Cardiac muscle cell (in vitro differentiated cells and primary cell): Measurements from ENCODE around the gene PIAS1. TPM values are rescaled to one million over a fixed set of nuclear protein-coding genes. Genes with fewer than 3 reads are reported as not detected.

Experiments
- DNase-seq, 2 donors: peaks; one replicate each; pipeline versions ENCODE4 v3.0.0 to v3.0.0-alpha.2; 2010 to 2017; ENCODE audit warnings: low read depth in 1 of 2, low spot score in 1 of 2
- H3K27ac ChIP-seq: fragments of 200-600 bp; sonication (generic); 2 replicates; pipeline ENCODE4 v1.5.1; 2016
- H3K27me3 ChIP-seq: fragments of 200-600 bp; sonication (generic); 2 replicates; pipeline ENCODE4 v1.6.0; 2016; ENCODE audit warnings: control low read depth
- H3K36me3 ChIP-seq: fragments of 200-600 bp; sonication (generic); 2 replicates; pipeline ENCODE4 v1.5.1; 2016; ENCODE audit warnings: control low read depth
- H3K4me1 ChIP-seq: fragments of 200-600 bp; sonication (generic); 2 replicates; pipeline ENCODE4 v1.8.1; 2017; ENCODE audit warnings: low read depth, mild to moderate bottlenecking, mixed run types
- H3K4me3 ChIP-seq: fragments of 200-600 bp; sonication (generic); 2 replicates; pipeline ENCODE4 v1.5.1; 2016; ENCODE audit warnings: mild to moderate bottlenecking
- H3K9me3 ChIP-seq: fragments of 200-600 bp; sonication (generic); 2 replicates; pipeline ENCODE4 v1.5.1; 2017; ENCODE audit warnings: low read depth, mild to moderate bottlenecking, control low read depth
- CTCF ChIP-seq: IDR thresholded peaks from 2 replicates; pipeline ENCODE4 v1.5.1; 2012; ENCODE audit warnings: low read depth, mild to moderate bottlenecking, low read length
- polyA plus RNA-seq: library from polyadenylated mRNA; unstranded; fragments of >200 nt; fragmentation: Nextera tagmentation; extraction: Ambion mirVana; gene quantifications from 2 replicates; pipeline ENCODE4 v1.2.1, GENCODE V29; 2016
- total RNA-seq: library from RNA; depleted of rRNA; stranded (reverse); fragments of >200 nt; gene quantifications from 2 replicates; pipeline ENCODE4 v1.2.3, GENCODE V29; 2016

PIAS1 gene
- total and polyA plus RNA-seq, 2 experiments from 2014 or later = 29.0 to 44.3 TPM

DNA sequence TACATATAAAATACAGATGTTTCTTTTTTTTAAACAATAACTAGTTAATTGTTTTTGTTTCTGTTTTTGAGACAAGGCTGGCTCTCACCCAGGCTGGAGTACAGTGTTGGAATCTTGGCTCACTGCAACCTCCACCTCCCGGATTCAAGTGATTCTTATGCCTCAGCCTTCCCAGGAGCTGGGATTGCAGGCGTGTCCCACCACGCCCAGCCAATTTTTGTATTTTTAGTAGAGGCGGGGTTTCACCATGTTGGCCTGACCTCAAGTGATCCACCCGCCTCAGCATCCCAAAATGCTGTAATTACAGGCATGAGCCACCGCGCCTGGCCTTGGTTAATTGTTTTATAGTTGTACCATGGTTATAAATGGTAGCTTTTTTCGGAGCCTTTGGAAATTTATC is 72.3 kb downstream of the PIAS1 start:
- Histone ChIP-seq H3K4me3 (no peak overlapping the region), H3K36me3 (no peaks in the 10 kb centered on the region), H3K27ac (no peak overlapping the region), H3K4me1 (peaks cover 4% of the 10 kb centered on the region), H3K27me3 (no peaks in the 10 kb centered on the region), H3K9me3 (no peaks in the 10 kb centered on the region)
- no peak for DNase-seq
- TF ChIP-seq CTCF = no peak

DNA sequence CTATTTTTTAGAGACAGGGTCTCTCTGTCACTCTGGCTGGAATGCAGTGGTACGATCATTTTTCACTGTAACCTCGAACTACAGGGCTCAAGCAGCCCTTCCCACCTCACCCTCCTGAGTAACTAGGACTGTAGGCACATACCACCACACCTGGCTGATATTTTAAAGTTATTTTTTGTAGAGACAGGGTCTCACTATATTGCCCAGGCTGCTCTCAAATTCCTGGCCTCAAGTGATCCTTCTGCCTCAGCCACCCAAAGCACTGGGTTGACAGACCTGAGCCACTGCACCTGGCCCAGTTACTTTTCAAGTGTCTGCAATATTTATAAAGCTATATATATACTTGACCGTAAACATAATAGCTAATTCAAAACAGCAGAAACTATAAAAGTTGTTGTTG is 75.0 kb downstream of the PIAS1 start:
- Histone ChIP-seq H3K9me3 (no peaks in the 10 kb centered on the region), H3K4me3 (no peak overlapping the region), H3K36me3 (no peaks in the 10 kb centered on the region), H3K27me3 (no peaks in the 10 kb centered on the region), H3K27ac (no peak overlapping the region), H3K4me1 (peaks cover 4% of the 10 kb centered on the region)
- TF ChIP-seq CTCF = no peak
- DNase-seq = no peak

DNA sequence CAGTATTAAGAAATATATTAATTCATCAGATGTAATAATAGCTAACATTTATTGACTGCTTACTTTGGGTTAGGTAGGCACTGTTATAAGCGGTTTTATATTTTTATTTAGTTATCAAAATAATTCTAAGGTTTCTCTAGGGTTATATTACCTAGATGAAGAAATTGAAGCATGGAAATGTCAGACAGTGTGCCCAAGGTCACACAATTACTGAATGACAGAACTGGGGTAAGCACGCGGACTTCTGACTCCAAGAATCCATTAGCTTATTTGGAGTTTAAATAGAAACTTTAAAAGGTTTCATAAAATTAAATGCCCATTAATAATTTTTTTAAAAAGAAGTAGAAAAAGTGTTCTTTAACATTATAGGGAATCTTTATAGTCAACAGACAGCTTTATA is 76.7 kb downstream of the PIAS1 start:
- H3K4me3 ChIP-seq = no peak overlapping the region
- H3K36me3 ChIP-seq = no peaks in the 10 kb centered on the region

DNA sequence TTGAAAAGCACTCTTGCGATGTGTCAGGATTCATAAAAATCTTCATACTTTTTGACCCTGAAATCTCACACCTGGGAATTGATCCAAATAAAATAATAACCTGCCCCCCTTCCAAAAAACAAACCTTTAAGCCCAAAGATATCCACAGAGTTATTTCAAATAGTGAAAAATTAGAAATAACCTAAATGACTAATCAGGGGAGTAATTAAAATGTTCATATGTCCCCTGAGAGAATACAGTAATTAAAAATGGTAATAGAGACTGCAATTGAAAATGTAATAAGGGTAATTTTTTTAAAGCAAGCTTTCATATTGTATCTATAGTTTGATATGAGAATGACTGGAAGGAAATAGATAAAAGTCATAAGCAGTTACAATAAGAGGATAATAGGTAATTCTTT is 83.0 kb downstream of the PIAS1 start:
- Histone ChIP-seq H3K27ac (no peak overlapping the region), H3K36me3 (no peaks in the 10 kb centered on the region), H3K4me3 (no peak overlapping the region), H3K9me3 (no peaks in the 10 kb centered on the region), H3K27me3 (no peaks in the 10 kb centered on the region), H3K4me1 (peaks cover 4% of the 10 kb centered on the region)
- TF ChIP-seq CTCF = no peak
- no peak for DNase-seq

More for the DNA sequence above, 76.7 kb downstream of the PIAS1 start:
- DNase-seq = no peak
- H3K27ac ChIP-seq = no peak overlapping the region
- H3K4me1 ChIP-seq = peaks cover 4% of the 10 kb centered on the region
- TF ChIP-seq CTCF = no peak
- no peaks in the 10 kb centered on the region for H3K9me3 ChIP-seq
- H3K27me3 ChIP-seq = no peaks in the 10 kb centered on the region

GRCh38 chr15:68143129-68143528 is 89.0 kb downstream of the PIAS1 start:
- peaks cover 12% of the 10 kb centered on the region for H3K36me3 ChIP-seq
- DNase-seq = no peak
- H3K9me3 ChIP-seq = no peaks in the 10 kb centered on the region
- peaks cover 4% of the 10 kb centered on the region for H3K4me1 ChIP-seq
- no peak overlapping the region for H3K27ac ChIP-seq
- TF ChIP-seq CTCF = no peak
- H3K4me3 ChIP-seq = no peak overlapping the region
- H3K27me3 ChIP-seq = no peaks in the 10 kb centered on the region

DNA sequence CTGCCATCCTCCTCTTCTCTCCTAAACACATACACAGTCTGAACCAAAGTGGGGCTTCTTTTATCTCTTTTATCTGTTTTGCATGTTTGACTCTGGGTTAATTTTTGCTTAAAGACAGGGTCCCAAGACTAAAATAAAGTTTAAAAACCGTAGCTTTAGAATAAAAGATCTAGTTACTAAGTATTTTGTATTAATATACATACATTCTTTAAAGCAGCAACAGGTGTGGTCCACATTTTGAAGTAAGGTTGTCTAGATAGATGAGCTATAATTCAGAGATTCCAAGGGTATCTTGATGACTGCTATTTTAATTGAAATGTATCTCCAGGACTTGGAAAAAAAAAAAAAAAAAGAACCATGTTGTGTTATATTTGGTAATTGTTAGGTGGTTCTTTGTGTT is 89.7 kb downstream of the PIAS1 start:
- Histone ChIP-seq H3K27ac (no peak overlapping the region), H3K9me3 (no peaks in the 10 kb centered on the region), H3K4me3 (no peak overlapping the region), H3K36me3 (peaks cover 12% of the 10 kb centered on the region), H3K27me3 (no peaks in the 10 kb centered on the region), H3K4me1 (peaks cover 4% of the 10 kb centered on the region)
- DNase-seq = no peak
- TF ChIP-seq CTCF = no peak
